ENCODE results near the gene LIME1. TPM values are rescaled to one million over a fixed set of nuclear protein-coding genes. Genes with fewer than 3 reads are reported as not detected.

Gene LIME1
- polyA plus RNA-seq, 2 of the 4 experiments (the other 2 are of a cell fraction): 2.5 to 6.5 TPM

DNA sequence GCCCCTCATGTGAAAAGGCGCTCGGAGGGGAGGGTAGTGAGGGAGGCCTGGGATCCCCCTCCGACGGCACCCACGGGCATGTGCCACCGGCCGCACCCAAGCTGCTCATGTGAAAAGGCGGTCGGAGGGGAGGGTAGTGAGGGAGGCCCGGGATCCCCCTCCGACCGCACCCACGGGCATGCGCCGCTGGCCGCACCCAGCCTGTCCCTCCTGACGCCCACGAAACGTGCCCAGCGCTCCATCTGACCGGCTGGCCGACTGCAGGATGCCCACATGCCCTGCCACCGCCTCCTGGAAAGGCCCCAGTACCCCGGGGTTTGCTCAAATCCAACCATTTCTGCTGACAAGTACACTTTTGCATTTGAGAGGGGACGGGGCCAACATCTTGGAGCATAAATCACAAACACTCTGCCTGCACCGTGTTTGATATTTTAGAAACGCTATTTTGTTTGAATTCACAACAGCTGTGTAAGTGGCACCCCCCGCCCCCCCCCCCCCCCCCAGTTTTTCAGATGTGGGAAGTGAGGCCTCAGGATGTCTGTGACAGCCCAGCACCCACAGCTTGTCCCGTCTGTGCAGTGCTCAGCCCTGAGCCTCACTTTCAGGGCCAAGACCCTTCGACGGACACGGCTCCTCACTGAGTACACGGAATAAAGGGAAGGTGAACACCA lies 37.2 kb downstream of the LIME1 start:
- H3K4me1 ChIP-seq: peaks cover 10% of the 10 kb centered on the region
- ChIA-PET CTCF (interaction anchor here (1.1 to 2.9 kb wide), 4 partner anchors 10 to 23 kb away, joined by 3 to 43 read pairs (median 3); no protein-coding TSS in a partner anchor), POLR2A (no interaction called here)
- no peak for DNase-seq (ENCODE audit: low read depth in 1 of 2, low spot score in 1 of 2)
- FAIRE-seq: no peak
- 86% methylated on average over 30 of the region's 33 CpGs for WGBS (ENCODE audit: missing lambda C conversion rate)
- no peak overlapping the region for H3K4me3 ChIP-seq
- ATAC-seq: no peak
- no peak overlapping the region for H3K4me2 ChIP-seq
- no peaks in the 10 kb centered on the region for H3K9me3 ChIP-seq
- peak; percentile 77 for TF ChIP-seq MAFK (IDR thresholded peaks at IDR 0.05; ENCODE audit: partially characterized antibody)
- TF ChIP-seq PBX3 (IDR thresholded peaks at IDR 0.05): no peak
- TF ChIP-seq REST (IDR thresholded peaks at IDR 0.05): no peak
- TF ChIP-seq EHMT2 (IDR thresholded peaks at IDR 0.05; ENCODE audit: low read depth): no peak
- no peak for TF ChIP-seq FOSL2 (IDR thresholded peaks at IDR 0.05)
- no peak for TF ChIP-seq FOSL2 (CRISPR knock-in tag; IDR thresholded peaks at IDR 0.05)
- no peak for TF ChIP-seq BHLHE40 (IDR thresholded peaks at IDR 0.05; ENCODE audit: low read depth, low read length)
- H3K27ac ChIP-seq: no peak overlapping the region

- Histone ChIP-seq H3K4me3 (no peak overlapping the region), H3K9me3 (no peaks in the 10 kb centered on the region), H3K4me1 (peaks cover 11% of the 10 kb centered on the region), H3K4me2 (no peak overlapping the region), H3K27ac (no peak overlapping the region)
- FAIRE-seq (no peak), ATAC-seq (no peak), DNase-seq (ENCODE audit: low read depth in 1 of 2, low spot score in 1 of 2) (no peak)
- 87% methylated on average over 15 of the region's 15 CpGs for WGBS (ENCODE audit: missing lambda C conversion rate)
- CTCF ChIA-PET: interaction anchor here (1.1 to 2.9 kb wide), 7 partner anchors 11 to 89 kb away, joined by 3 to 43 read pairs (median 3); partner anchors contain the start of gene LIME1
- POLR2A ChIA-PET: no interaction called here
- no peak for TF ChIP-seq PHF8 (IDR thresholded peaks at IDR 0.05; ENCODE audit: borderline replicate concordance, low read depth)
- TF ChIP-seq MAX (IDR thresholded peaks at IDR 0.05): no peak
- no peak for TF ChIP-seq SMC3 (IDR thresholded peaks at IDR 0.05)
- no peak for TF ChIP-seq CHD4 (IDR thresholded peaks at IDR 0.05; ENCODE audit: borderline replicate concordance)
- TF ChIP-seq ZC3H11A (IDR thresholded peaks at IDR 0.05): no peak
- no peak for TF ChIP-seq FOXS1 (CRISPR knock-in tag; IDR thresholded peaks at IDR 0.05)
- no peak for TF ChIP-seq RAD21 (conservative IDR thresholded peaks at IDR 0.05 in 1 of 2, IDR thresholded peaks at IDR 0.05 in 1 of 2)
- no peak for TF ChIP-seq RCOR1 (IDR thresholded peaks at IDR 0.05; ENCODE audit: low read depth, low read length)
- no peak for TF ChIP-seq TP53 (CRISPR knock-in tag; IDR thresholded peaks at IDR 0.05)
- TF ChIP-seq CHD2 (IDR thresholded peaks at IDR 0.05; ENCODE audit: low read length, partially characterized antibody): no peak
- TF ChIP-seq GATA3 (IDR thresholded peaks at IDR 0.05; ENCODE audit: borderline replicate concordance): no peak
- no peak for TF ChIP-seq POLR2AphosphoS2 (conservative IDR thresholded peaks at IDR 0.05; ENCODE audit: low read length)
- no peak for TF ChIP-seq PBX3 (IDR thresholded peaks at IDR 0.05)
- TF ChIP-seq HMGXB4 (CRISPR knock-in tag; IDR thresholded peaks at IDR 0.05; ENCODE audit: borderline replicate concordance): no peak
- TF ChIP-seq ZNF302 (CRISPR knock-in tag; IDR thresholded peaks at IDR 0.05): no peak
- TF ChIP-seq KDM5A (IDR thresholded peaks at IDR 0.05): no peak
- TF ChIP-seq BHLHE40 (IDR thresholded peaks at IDR 0.05; ENCODE audit: low read depth, low read length): no peak
- no peak for TF ChIP-seq ZSCAN20 (CRISPR knock-in tag; IDR thresholded peaks at IDR 0.05)
- no peak for TF ChIP-seq SREBF2 (IDR thresholded peaks at IDR 0.05)
Observed at GRCh38 chr20:63774306-63774705, 37.8 kb downstream of the LIME1 start.
